Cardiac muscle cell (in vitro differentiated cells and primary cell): ENCODE data around the gene NUP93. TPM values are rescaled to one million over a fixed set of nuclear protein-coding genes. Genes with fewer than 3 reads are reported as not detected.

ENCODE experiments used
- DNase-seq, 2 donors: peaks; one replicate each; pipeline versions ENCODE4 v3.0.0 to v3.0.0-alpha.2; 2010 to 2017; ENCODE audit warnings: low read depth in 1 of 2, low spot score in 1 of 2
- H3K27ac ChIP-seq: fragments of 200-600 bp; sonication (generic); 2 replicates; pipeline ENCODE4 v1.5.1; 2016
- H3K27me3 ChIP-seq: fragments of 200-600 bp; sonication (generic); 2 replicates; pipeline ENCODE4 v1.6.0; 2016; ENCODE audit warnings: control low read depth
- H3K36me3 ChIP-seq: fragments of 200-600 bp; sonication (generic); 2 replicates; pipeline ENCODE4 v1.5.1; 2016; ENCODE audit warnings: control low read depth
- H3K4me1 ChIP-seq: fragments of 200-600 bp; sonication (generic); 2 replicates; pipeline ENCODE4 v1.8.1; 2017; ENCODE audit warnings: low read depth, mild to moderate bottlenecking, mixed run types
- H3K4me3 ChIP-seq: fragments of 200-600 bp; sonication (generic); 2 replicates; pipeline ENCODE4 v1.5.1; 2016; ENCODE audit warnings: mild to moderate bottlenecking
- H3K9me3 ChIP-seq: fragments of 200-600 bp; sonication (generic); 2 replicates; pipeline ENCODE4 v1.5.1; 2017; ENCODE audit warnings: low read depth, mild to moderate bottlenecking, control low read depth
- polyA plus RNA-seq: library from polyadenylated mRNA; unstranded; fragments of >200 nt; fragmentation: Nextera tagmentation; extraction: Ambion mirVana; gene quantifications from 2 replicates; pipeline ENCODE4 v1.2.1, GENCODE V29; 2016
- total RNA-seq: library from RNA; depleted of rRNA; stranded (reverse); fragments of >200 nt; gene quantifications from 2 replicates; pipeline ENCODE4 v1.2.3, GENCODE V29; 2016
- TF ChIP-seq, protein P1 (sequence below): IDR thresholded peaks from 2 replicates; pipeline ENCODE4 v1.5.1; 2012; ENCODE audit warnings: low read depth, mild to moderate bottlenecking, low read length

The NUP93 gene
- total and polyA plus RNA-seq, 2 experiments from 2014 or later = 110 to 127 TPM

DNA sequence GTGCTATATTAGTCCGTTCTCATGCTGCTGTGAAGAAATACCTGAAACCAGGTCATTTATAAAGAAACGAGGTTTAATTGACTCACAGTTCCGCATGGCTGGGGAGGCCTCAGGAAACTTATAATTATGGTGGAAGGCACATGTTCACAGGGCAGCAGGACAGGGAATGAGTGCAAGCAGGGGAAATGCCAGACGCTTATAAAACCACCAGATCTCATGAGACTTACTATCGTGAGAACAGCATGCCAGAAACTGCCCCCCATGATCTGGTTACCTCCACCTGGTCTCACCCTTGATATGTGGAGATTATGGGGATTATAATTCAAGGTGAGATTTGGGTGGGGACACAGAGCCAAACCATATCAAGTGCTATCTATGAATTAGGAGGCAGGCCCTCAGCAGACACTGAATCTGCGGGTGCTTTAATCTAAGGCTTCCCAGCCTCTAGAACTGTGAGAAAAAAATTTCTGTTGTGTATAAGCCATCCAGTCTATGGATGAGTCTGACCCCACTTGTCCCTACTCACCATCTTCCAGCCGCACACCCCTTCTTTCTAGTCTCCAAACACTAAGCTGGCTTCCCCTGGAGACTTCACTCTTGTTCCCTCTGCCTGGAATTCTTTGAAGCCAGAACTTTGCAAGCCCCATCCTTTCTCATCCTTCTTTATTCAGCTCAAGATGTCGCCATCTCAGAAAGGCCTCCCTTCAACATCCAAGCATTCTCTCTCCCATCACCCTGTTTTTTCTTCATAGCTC, 772 bp upstream of the NUP93 start:
- Histone ChIP-seq H3K27me3 (no peaks in the 10 kb centered on the region), H3K9me3 (no peaks in the 10 kb centered on the region), H3K27ac (peak overlapping the region; percentile 94), H3K4me1 (peaks cover 14% of the 10 kb centered on the region), H3K36me3 (no peaks in the 10 kb centered on the region), H3K4me3 (peak overlapping the region; percentile 60)
- no peak for DNase-seq
- TF ChIP-seq, protein P1, sequence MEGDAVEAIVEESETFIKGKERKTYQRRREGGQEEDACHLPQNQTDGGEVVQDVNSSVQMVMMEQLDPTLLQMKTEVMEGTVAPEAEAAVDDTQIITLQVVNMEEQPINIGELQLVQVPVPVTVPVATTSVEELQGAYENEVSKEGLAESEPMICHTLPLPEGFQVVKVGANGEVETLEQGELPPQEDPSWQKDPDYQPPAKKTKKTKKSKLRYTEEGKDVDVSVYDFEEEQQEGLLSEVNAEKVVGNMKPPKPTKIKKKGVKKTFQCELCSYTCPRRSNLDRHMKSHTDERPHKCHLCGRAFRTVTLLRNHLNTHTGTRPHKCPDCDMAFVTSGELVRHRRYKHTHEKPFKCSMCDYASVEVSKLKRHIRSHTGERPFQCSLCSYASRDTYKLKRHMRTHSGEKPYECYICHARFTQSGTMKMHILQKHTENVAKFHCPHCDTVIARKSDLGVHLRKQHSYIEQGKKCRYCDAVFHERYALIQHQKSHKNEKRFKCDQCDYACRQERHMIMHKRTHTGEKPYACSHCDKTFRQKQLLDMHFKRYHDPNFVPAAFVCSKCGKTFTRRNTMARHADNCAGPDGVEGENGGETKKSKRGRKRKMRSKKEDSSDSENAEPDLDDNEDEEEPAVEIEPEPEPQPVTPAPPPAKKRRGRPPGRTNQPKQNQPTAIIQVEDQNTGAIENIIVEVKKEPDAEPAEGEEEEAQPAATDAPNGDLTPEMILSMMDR = no peak

DNA sequence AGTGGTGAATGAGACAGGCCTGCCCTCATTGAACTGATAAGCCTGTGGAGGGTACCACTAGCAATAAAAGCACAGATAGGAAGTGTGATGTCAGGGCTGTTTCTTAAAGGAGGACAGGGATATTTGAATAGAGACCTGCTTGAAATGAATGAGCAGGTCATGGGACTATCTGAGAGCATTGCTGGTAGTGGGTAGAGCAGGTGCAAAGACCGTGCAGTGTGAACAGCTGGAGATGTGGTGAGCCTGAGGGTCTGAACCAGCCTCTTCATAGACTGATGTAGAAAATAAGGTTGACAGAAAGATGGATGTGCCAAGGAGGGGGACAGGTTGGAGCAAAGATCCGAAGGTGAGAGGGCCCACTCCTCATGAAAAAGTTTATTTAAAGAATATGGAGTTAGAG, 2.4 kb downstream of the NUP93 start:
- Histone ChIP-seq H3K4me1 (peaks cover 14% of the 10 kb centered on the region), H3K27me3 (no peaks in the 10 kb centered on the region), H3K9me3 (no peaks in the 10 kb centered on the region), H3K27ac (no peak overlapping the region), H3K4me3 (no peak overlapping the region), H3K36me3 (no peaks in the 10 kb centered on the region)
- TF ChIP-seq, protein P1 = no peak
- DNase-seq = no peak

GRCh38 chr16:56732832-56733231, 2.9 kb downstream of the NUP93 start:
- H3K4me3 ChIP-seq = no peak overlapping the region
- no peaks in the 10 kb centered on the region for H3K27me3 ChIP-seq
- H3K36me3 ChIP-seq = no peaks in the 10 kb centered on the region
- H3K27ac ChIP-seq = no peak overlapping the region
- no peak for DNase-seq
- H3K4me1 ChIP-seq = peaks cover 14% of the 10 kb centered on the region
- TF ChIP-seq, protein P1 = no peak
- no peaks in the 10 kb centered on the region for H3K9me3 ChIP-seq

GRCh38 chr16:56734429-56734828, 4.5 kb downstream of the NUP93 start:
- Histone ChIP-seq H3K27me3 (no peaks in the 10 kb centered on the region), H3K27ac (no peak overlapping the region), H3K4me1 (peaks cover 4% of the 10 kb centered on the region), H3K36me3 (no peaks in the 10 kb centered on the region), H3K4me3 (no peak overlapping the region), H3K9me3 (no peaks in the 10 kb centered on the region)
- TF ChIP-seq, protein P1 = no peak
- no peak for DNase-seq

GRCh38 chr16:56736476-56736875, 6.5 kb downstream of the NUP93 start:
- no peaks in the 10 kb centered on the region for H3K27me3 ChIP-seq
- no peaks in the 10 kb centered on the region for H3K9me3 ChIP-seq
- TF ChIP-seq, protein P1 = no peak
- H3K27ac ChIP-seq = no peak overlapping the region
- peaks cover 2% of the 10 kb centered on the region for H3K4me1 ChIP-seq
- no peak for DNase-seq
- no peaks in the 10 kb centered on the region for H3K36me3 ChIP-seq
- H3K4me3 ChIP-seq = no peak overlapping the region
